Activated B cell treated with CpG ODN at 0.5 μM for 24 hours (primary cell): ENCODE results near the gene HERC5. TPM values are rescaled to one million over a fixed set of nuclear protein-coding genes. Genes with fewer than 3 reads are reported as not detected.
"Not testable (repeated sequence)": the region's sequence is repeated elsewhere in the genome, so short reads cannot be mapped to it uniquely, and the experiment has no call there.

Source experiments
- ATAC-seq: fragments of 200-7000 bp; cut with Tn5 transposase; one replicate; pipeline ENCODE4 v1.10.0; 2021; ENCODE audit warnings: low read depth, mild to moderate bottlenecking, moderate library complexity
- CTCF ChIA-PET: fragments of 350-600 bp; sonication (Branson Sonifier 250); formaldehyde crosslinking; loops from one replicate; lab custom pipeline; 2021; ENCODE audit warnings: antibody characterized with exemption; lab: Charles Lee
- POLR2A ChIA-PET: fragments of 350-600 bp; sonication (Branson Sonifier 250); formaldehyde crosslinking; loops from one replicate; lab custom pipeline; 2021; ENCODE audit warnings: antibody characterized with exemption; lab: Charles Lee
- DNase-seq: peaks from one replicate; pipeline ENCODE4 v3.0.0; 2022
- H3K27ac Mint-ChIP-seq: one replicate; pipeline ENCODE4 v1.8.0; 2020; ENCODE audit warnings: mixed read lengths
- H3K27me3 Mint-ChIP-seq: one replicate; pipeline ENCODE4 v1.8.0; 2021; ENCODE audit warnings: mixed read lengths
- H3K36me3 Mint-ChIP-seq: one replicate; pipeline ENCODE4 v1.8.0; 2021; ENCODE audit warnings: low read depth, mixed read lengths
- H3K4me1 Mint-ChIP-seq: one replicate; pipeline ENCODE4 v1.8.0; 2021; ENCODE audit warnings: mixed read lengths
- H3K4me3 Mint-ChIP-seq: one replicate; pipeline ENCODE4 v1.8.0; 2020; ENCODE audit warnings: mild to moderate bottlenecking, mixed read lengths
- H3K9me3 Mint-ChIP-seq: one replicate; pipeline ENCODE4 v1.8.0; 2020; ENCODE audit warnings: mixed read lengths
- CTCF ChIP-seq: fragments of 200-600 bp; IDR thresholded peaks from one replicate; pipeline ENCODE4 v1.8.0; 2022; ENCODE audit warnings: antibody characterized with exemption, mild to moderate bottlenecking
- intact Hi-C: fragments of 100-400 bp; cut with micrococcal nuclease; formaldehyde crosslinking; loops from one replicate; pipeline ENCODE4 v1.15.1; 2024
- total RNA-seq: library from RNA; stranded (reverse); gene quantifications from 2 replicates; pipeline ENCODE4 v1.2.3, GENCODE V29; 2022

The HERC5 gene
- total RNA-seq, 1 donor from 2014 or later: 4.8 TPM

- Mint-ChIP-seq H3K4me1 (no peaks in the 10 kb centered on the region), H3K36me3 (peaks cover 13% of the 10 kb centered on the region), H3K27me3 (no peaks in the 10 kb centered on the region), H3K9me3 (no peaks in the 10 kb centered on the region), H3K4me3 (no peak overlapping the region), H3K27ac (no peak overlapping the region)
- intact Hi-C loops: no loop called here
- no peak for TF ChIP-seq CTCF
- POLR2A ChIA-PET: no interaction called here
- CTCF ChIA-PET: no interaction called here
- DNase-seq (no peak), ATAC-seq (no peak)
These were observed 34.5 kb upstream of the HERC5 start for GRCh38 chr4:88422403-88422802.

- Mint-ChIP-seq H3K4me3 (no peak overlapping the region), H3K27ac (no peak overlapping the region), H3K4me1 (no peaks in the 10 kb centered on the region), H3K27me3 (no peaks in the 10 kb centered on the region), H3K36me3 (peaks cover 34% of the 10 kb centered on the region), H3K9me3 (peaks cover 3% of the 10 kb centered on the region)
- intact Hi-C loops: no loop called here
- CTCF ChIA-PET: no interaction called here
- POLR2A ChIA-PET: no interaction called here
- DNase-seq (no peak), ATAC-seq (no peak)
- TF ChIP-seq CTCF: no peak
These were observed 27.5 kb upstream of the HERC5 start for GRCh38 chr4:88429401-88429800.

GRCh38 chr4:88435987-88436693 lies 20.8 kb upstream of the HERC5 start:
- H3K27ac Mint-ChIP-seq: no peak overlapping the region
- CTCF ChIA-PET: no interaction called here
- POLR2A ChIA-PET: no interaction called here
- DNase-seq (no peak), ATAC-seq (no peak)
- no peak for TF ChIP-seq CTCF
- intact Hi-C loops: no loop called here
- peaks cover 3% of the 10 kb centered on the region for H3K9me3 Mint-ChIP-seq
- H3K27me3 Mint-ChIP-seq: no peaks in the 10 kb centered on the region
- no peak overlapping the region for H3K4me3 Mint-ChIP-seq
- H3K36me3 Mint-ChIP-seq: peaks cover 45% of the 10 kb centered on the region
- no peaks in the 10 kb centered on the region for H3K4me1 Mint-ChIP-seq

- H3K4me1 Mint-ChIP-seq, H3K4me3 Mint-ChIP-seq, H3K27me3 Mint-ChIP-seq, H3K27ac Mint-ChIP-seq, ATAC-seq, DNase-seq, H3K9me3 Mint-ChIP-seq, intact Hi-C loops: not testable (repeated sequence)
- POLR2A ChIA-PET: interaction anchor here (0.8 to 1.3 kb wide), 3 partner anchors 19 to 206 kb away, joined by 3 to 9 read pairs (median 4); partner anchors contain the start of gene HERC5
- CTCF ChIA-PET: interaction anchor here (0.6 to 1.2 kb wide), 2 partner anchors 65 to 221 kb away, joined by 3 to 4 read pairs; no protein-coding TSS in a partner anchor
- peaks cover 57% of the 10 kb centered on the region for H3K36me3 Mint-ChIP-seq
These were observed 19.0 kb upstream of the HERC5 start for GRCh38 chr4:88437873-88438272.

- no peak overlapping the region for H3K27ac Mint-ChIP-seq
- peaks cover 49% of the 10 kb centered on the region for H3K36me3 Mint-ChIP-seq
- no peak for ATAC-seq
These were observed 17.7 kb upstream of the HERC5 start for GRCh38 chr4:88439161-88439760.

More at GRCh38 chr4:88439161-88439760, 17.7 kb upstream of the HERC5 start:
- POLR2A ChIA-PET: no interaction called here
- CTCF ChIA-PET: no interaction called here
- Mint-ChIP-seq H3K4me1 (no peaks in the 10 kb centered on the region), H3K4me3 (no peak overlapping the region), H3K27me3 (no peaks in the 10 kb centered on the region), H3K9me3 (peaks cover 2% of the 10 kb centered on the region)
- DNase-seq: no peak
- intact Hi-C loops: no loop called here
- no peak for TF ChIP-seq CTCF
